CD14-positive monocyte (primary cell): Measurements from ENCODE around the gene PVALEF. TPM values are rescaled to one million over a fixed set of nuclear protein-coding genes. Genes with fewer than 3 reads are reported as not detected.

Experiments
- DNase-seq, 3 donors: peaks; one replicate each; pipeline ENCODE4 v3.0.0-alpha.2; 2011 to 2022
- H2AFZ ChIP-seq: 2 replicates; pipeline ENCODE4 v1.6.0; 2012; ENCODE audit warnings: mild to moderate bottlenecking, low read depth, low read length, inconsistent platforms; ENCODE audit not compliant: insufficient read depth, poor library complexity, severe bottlenecking
- H3K27ac ChIP-seq, 2 donors: 1 replicate in 1 of 2; 2 replicates in 1 of 2; pipeline ENCODE4 v1.5.1; 2012 to 2013; ENCODE audit warnings: low read length in 2 of 2, control low read depth in 1 of 2, inconsistent platforms in 1 of 2, low read depth in 1 of 2, mild to moderate bottlenecking in 1 of 2
- H3K27me3 ChIP-seq, 2 donors: one replicate each; pipeline versions ENCODE4 v1.6.0 to v1.6.1; 2011 to 2013; ENCODE audit warnings: low read length in 2 of 2; ENCODE audit not compliant: control insufficient read depth in 2 of 2, insufficient read depth in 2 of 2
- H3K36me3 ChIP-seq, 2 donors: replicated peaks in 1 of 2; 1 replicate in 1 of 2; 2 replicates in 1 of 2; pipeline versions ENCODE4 v1.5.1 to v1.6.1; 2012 to 2013; ENCODE audit warnings: low read length in 2 of 2, control low read depth in 1 of 2, inconsistent platforms in 1 of 2, mild to moderate bottlenecking in 1 of 2; ENCODE audit not compliant: insufficient read depth in 2 of 2, control insufficient read depth in 1 of 2
- H3K4me1 ChIP-seq, 2 donors: 1 replicate in 1 of 2; 2 replicates in 1 of 2; pipeline versions ENCODE4 v1.5.1 to v1.6.1; 2012 to 2013; ENCODE audit warnings: low read length in 2 of 2, control low read depth in 1 of 2, inconsistent platforms in 1 of 2, mild to moderate bottlenecking in 1 of 2, moderate library complexity in 1 of 2; ENCODE audit not compliant: insufficient read depth in 2 of 2, control insufficient read depth in 1 of 2
- H3K4me2 ChIP-seq: replicated peaks from 2 replicates; pipeline ENCODE3; 2012; ENCODE audit warnings: low read length, moderate library complexity, mild to moderate bottlenecking; ENCODE audit not compliant: poor library complexity, severe bottlenecking; ENCODE audit errors: extremely low read depth
- H3K4me3 ChIP-seq, 3 experiments: fragments of 200-600 bp in 1 of 3; sonication (generic) in 1 of 3; replicated peaks in 1 of 3; 1 replicate in 2 of 3; 2 replicates in 1 of 3; pipeline ENCODE4 v1.5.1; 2011 to 2013; ENCODE audit warnings: low read length in 3 of 3, mild to moderate bottlenecking in 3 of 3, control low read depth in 2 of 3, low read depth in 2 of 3, inconsistent platforms in 1 of 3, moderate library complexity in 1 of 3
- H3K79me2 ChIP-seq: 2 replicates; pipeline ENCODE4 v1.6.0; 2012; ENCODE audit warnings: mild to moderate bottlenecking, control low read depth, inconsistent platforms, low read length, moderate library complexity; ENCODE audit not compliant: insufficient read depth
- H3K9ac ChIP-seq: 2 replicates; pipeline ENCODE4 v1.6.0; 2017; ENCODE audit warnings: low read length, mild to moderate bottlenecking; ENCODE audit not compliant: insufficient read depth, poor library complexity, severe bottlenecking
- H3K9me3 ChIP-seq, 2 donors: replicated peaks in 1 of 2; 1 replicate in 1 of 2; 2 replicates in 1 of 2; pipeline versions ENCODE4 v1.5.1 to v1.6.1; 2012 to 2013; ENCODE audit warnings: low read length in 2 of 2, control low read depth in 1 of 2; ENCODE audit not compliant: control insufficient read depth in 1 of 2, insufficient read depth in 1 of 2
- H4K20me1 ChIP-seq: 2 replicates; pipeline ENCODE4 v1.6.0; 2012; ENCODE audit warnings: mild to moderate bottlenecking, low read length, control low read depth, moderate library complexity; ENCODE audit not compliant: insufficient read depth
- H3K27ac Mint-ChIP-seq, 7 donors: one replicate each; pipeline ENCODE4 v1.8.0; 2020; ENCODE audit warnings: mild to moderate bottlenecking in 7 of 7, mixed read lengths in 7 of 7, moderate library complexity in 6 of 7, inconsistent platforms in 2 of 7
- H3K27me3 Mint-ChIP-seq, 3 donors: one replicate each; pipeline ENCODE4 v1.8.0; 2021 to 2022; ENCODE audit warnings: low read depth in 3 of 3, mild to moderate bottlenecking in 3 of 3, mixed read lengths in 3 of 3, moderate library complexity in 3 of 3, inconsistent platforms in 1 of 3
- H3K36me3 Mint-ChIP-seq, 2 donors: one replicate each; pipeline ENCODE4 v1.8.0; 2020; ENCODE audit warnings: mixed read lengths in 2 of 2, inconsistent platforms in 1 of 2, mild to moderate bottlenecking in 1 of 2
- H3K4me1 Mint-ChIP-seq: one replicate; pipeline ENCODE4 v1.8.0; 2020; ENCODE audit warnings: mild to moderate bottlenecking, mixed read lengths
- H3K4me3 Mint-ChIP-seq, 2 donors: one replicate each; pipeline ENCODE4 v1.8.0; 2020; ENCODE audit warnings: mild to moderate bottlenecking in 2 of 2, mixed read lengths in 2 of 2, moderate library complexity in 1 of 2
- H3K9me3 Mint-ChIP-seq, 7 donors: one replicate each; pipeline ENCODE4 v1.8.0; 2020 to 2022; ENCODE audit warnings: mixed read lengths in 7 of 7, mild to moderate bottlenecking in 6 of 7, moderate library complexity in 6 of 7, inconsistent platforms in 2 of 7
- CTCF ChIP-seq: fragments of 200-600 bp; IDR thresholded peaks from one replicate; pipeline ENCODE4 v1.8.0; 2022; ENCODE audit warnings: antibody characterized with exemption, mild to moderate bottlenecking
- WGBS: methylation state at CpG from one replicate; pipeline ENCODE4 v1.1.5; 2013; ENCODE audit warnings: missing lambda C conversion rate; ENCODE audit not compliant: insufficient coverage; 5-methylcytosine and 5-hydroxymethylcytosine counted together
- intact Hi-C, 2 donors: fragments of 100-400 bp; cut with micrococcal nuclease; formaldehyde crosslinking; loops; one replicate each; pipeline versions ENCODE4 v1.15.0 to v1.15.1; 2023
- polyA plus RNA-seq, 3 donors: library from polyadenylated mRNA; depleted of rRNA in 1 of 3; unstranded in 2 of 3; stranded (reverse) in 1 of 3; fragments of 300-500 nt in 2 of 3; fragments of >200 nt in 1 of 3; fragmentation: Illumina TruSeq in 2 of 3; gene quantifications; 1 replicate in 2 of 3; 2 replicates in 1 of 3; pipeline ENCODE4 v1.2.3, GENCODE V29; 2012 to 2021

The PVALEF gene
- polyA plus RNA-seq, 3 donors = not detected

GRCh38 chr17:81180836-81181810, 15.8 kb downstream of the PVALEF start:
- Histone ChIP-seq H3K4me1 (no peaks in the 10 kb centered on the region), H4K20me1 (no peaks in the 10 kb centered on the region), H3K4me2 (no peak overlapping the region), H3K9ac (no peak overlapping the region), H3K27me3 (peaks cover 0 to 20% of the 10 kb centered on the region in 2 donors), H3K4me3 (no peak overlapping the region), H3K9me3 (peaks cover 0 to 3% of the 10 kb centered on the region in 2 donors), H3K36me3 (no peaks in the 10 kb centered on the region), H3K27ac (no peak overlapping the region), H3K79me2 (no peaks in the 10 kb centered on the region), H2AFZ (no peak overlapping the region)
- H3K27ac Mint-ChIP-seq = no peak overlapping the region
- TF ChIP-seq CTCF = no peak
- intact Hi-C loops = no loop called here
- H3K4me3 Mint-ChIP-seq = no peak overlapping the region
- peaks cover 0 to 7% (median 0%) of the 10 kb centered on the region in 7 donors for H3K9me3 Mint-ChIP-seq
- no peaks in the 10 kb centered on the region for H3K36me3 Mint-ChIP-seq
- no peak for DNase-seq
- H3K4me1 Mint-ChIP-seq = peaks cover 2% of the 10 kb centered on the region
- 96% methylated on average over 39 of the region's 49 CpGs for WGBS
- H3K27me3 Mint-ChIP-seq = peaks cover 15 to 28% (median 17%) of the 10 kb centered on the region in 3 donors

DNA sequence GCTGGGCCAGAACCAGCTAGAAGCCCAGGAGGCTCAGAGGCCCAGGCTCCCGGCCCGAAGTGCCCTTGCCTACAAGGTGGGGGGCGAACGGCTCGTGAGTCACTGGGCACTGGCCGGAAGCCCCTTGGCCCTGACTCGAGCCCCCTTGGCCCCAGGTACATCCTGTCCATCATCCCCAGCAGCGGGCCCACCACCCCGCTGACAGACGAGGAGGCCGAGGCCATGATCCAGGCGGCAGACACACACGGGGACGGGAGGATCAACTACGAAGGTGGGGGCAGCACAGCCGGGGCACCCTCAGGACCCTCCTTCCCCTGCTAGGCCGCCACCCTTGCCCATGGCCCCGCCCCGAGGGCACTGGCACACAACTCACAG, 16.5 kb downstream of the PVALEF start:
- no peak overlapping the region for H3K4me2 ChIP-seq
- no peak overlapping the region for H2AFZ ChIP-seq
- intact Hi-C loops = no loop called here
- H3K9me3 Mint-ChIP-seq = peaks cover 0 to 7% (median 0%) of the 10 kb centered on the region in 7 donors
- H3K4me3 Mint-ChIP-seq = no peak overlapping the region
- peaks cover 0 to 3% of the 10 kb centered on the region in 2 donors for H3K9me3 ChIP-seq
- H3K9ac ChIP-seq = no peak overlapping the region
- H3K36me3 ChIP-seq = no peaks in the 10 kb centered on the region
- DNase-seq = no peak
- no peaks in the 10 kb centered on the region for H4K20me1 ChIP-seq
- H3K4me3 ChIP-seq = no peak overlapping the region
- TF ChIP-seq CTCF = no peak
- no peak overlapping the region for H3K27ac ChIP-seq
- peaks cover 13 to 29% (median 17%) of the 10 kb centered on the region in 3 donors for H3K27me3 Mint-ChIP-seq
- WGBS = 96% methylated on average over 17 of the region's 19 CpGs
- no peaks in the 10 kb centered on the region for H3K79me2 ChIP-seq
- peaks cover 2% of the 10 kb centered on the region for H3K4me1 Mint-ChIP-seq
- H3K4me1 ChIP-seq = no peaks in the 10 kb centered on the region
- H3K36me3 Mint-ChIP-seq = no peaks in the 10 kb centered on the region
- no peak overlapping the region for H3K27ac Mint-ChIP-seq
- H3K27me3 ChIP-seq = peaks cover 0 to 20% of the 10 kb centered on the region in 2 donors
